Ramos (cell line): ENCODE data around the gene RNF26.

ENCODE experiments used
- in situ Hi-C: fragments of 300-500 bp; cut with MboI; formaldehyde crosslinking; loops from one replicate; pipeline ENCODE4 v1.14.3; 2022; ENCODE audit warnings: low sequenced_read_pairs; ENCODE audit not compliant: unreplicated experiment

Gene RNF26

DNA sequence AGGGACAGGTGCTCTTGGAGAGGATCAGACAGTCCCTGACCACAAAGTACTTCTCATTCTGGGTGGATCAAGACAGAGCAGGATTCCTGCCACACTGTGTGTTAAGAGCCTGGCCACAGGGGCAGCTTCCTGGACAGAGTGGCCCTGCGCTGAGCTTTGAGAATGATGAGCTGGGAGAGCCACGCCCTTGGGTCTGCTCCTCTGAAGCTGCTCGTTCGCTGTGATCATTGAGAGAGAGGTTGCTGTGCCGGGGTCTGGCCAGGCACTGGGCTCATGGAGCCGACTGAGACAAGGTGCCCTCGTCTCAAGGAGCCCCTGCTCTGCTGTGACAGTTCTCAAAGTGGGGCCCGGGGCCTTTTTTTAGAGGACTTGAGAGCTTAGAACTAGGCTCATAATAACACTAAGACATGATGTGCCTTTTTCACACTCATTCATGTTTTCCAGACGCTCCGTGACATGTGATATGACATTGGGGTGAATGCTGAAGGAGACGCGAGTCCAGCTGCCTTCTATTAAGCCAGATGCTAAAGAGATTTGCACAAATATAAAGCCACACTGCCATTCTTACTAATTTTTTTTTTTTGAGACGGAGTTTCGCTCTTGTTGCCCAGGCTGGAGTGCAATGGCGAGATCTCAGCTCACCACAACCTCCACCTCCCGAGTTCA lies 13.7 kb downstream of the RNF26 start:
- in situ Hi-C loops = no loop called here

DNA sequence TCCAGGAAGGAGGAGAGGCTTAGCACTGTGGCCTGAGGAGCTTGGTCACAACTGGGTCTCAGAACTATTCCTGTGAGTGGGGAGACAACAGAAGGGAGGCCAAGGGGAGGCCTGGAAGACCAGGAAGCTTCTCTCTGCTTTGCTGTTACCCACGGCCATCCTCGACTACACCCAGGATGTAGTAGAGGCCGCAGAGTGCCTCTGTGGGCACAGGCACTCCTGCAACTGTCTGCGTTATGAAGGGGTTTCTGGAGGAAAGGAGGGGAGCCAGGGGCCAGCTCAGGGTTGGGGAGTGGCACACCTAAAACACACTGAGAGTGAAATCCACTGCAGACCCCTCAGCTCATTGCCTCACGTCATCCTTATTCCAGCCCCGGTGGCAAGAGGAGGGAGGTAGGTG lies 16.0 kb downstream of the RNF26 start:
- in situ Hi-C loops = no loop called here

- in situ Hi-C loops = no loop called here
These were observed 16.9 kb downstream of the RNF26 start for GRCh38 chr11:119351232-119351631.

- in situ Hi-C loops = no loop called here
These were observed 18.5 kb downstream of the RNF26 start for GRCh38 chr11:119352857-119353260.

DNA sequence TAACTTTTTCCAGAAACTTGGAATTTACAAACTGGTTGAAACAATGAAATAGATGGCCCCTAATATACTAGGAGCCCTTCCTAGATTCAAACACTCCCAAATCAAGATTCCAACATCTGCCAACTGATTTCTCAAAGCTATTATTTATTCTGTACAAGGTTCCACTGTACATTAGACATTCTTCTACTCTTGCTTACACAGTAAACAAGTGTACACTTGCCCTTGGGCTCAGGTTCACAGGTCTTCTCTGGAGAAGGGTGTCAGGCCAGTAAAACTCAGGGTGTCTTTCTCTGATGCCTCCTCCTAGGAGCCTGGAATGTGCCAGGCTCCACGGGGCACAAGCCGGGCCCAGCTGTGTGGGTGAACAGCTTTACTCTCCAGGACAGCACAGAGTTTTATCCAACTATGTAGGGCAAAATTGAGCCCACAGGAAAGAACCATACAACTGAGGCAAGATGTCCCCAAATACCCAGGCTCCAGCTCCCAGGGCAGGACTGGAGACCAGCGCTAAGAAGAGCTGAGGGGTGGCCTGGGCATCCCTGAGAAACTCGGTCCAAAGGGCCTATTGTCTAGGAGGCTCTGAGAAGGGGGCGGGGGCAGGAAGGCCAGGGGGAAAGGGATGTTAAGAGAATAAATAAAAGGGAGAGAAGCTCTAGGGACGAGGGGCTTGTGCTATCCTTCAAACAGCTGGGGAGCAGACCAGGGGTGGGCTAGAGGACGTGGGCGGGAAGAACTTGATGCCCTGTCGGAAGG lies 20.9 kb downstream of the RNF26 start:
- in situ Hi-C loops = loop anchor here (5.0 kb wide), 1 partner anchor 117 kb away; no protein-coding TSS in a partner anchor

DNA sequence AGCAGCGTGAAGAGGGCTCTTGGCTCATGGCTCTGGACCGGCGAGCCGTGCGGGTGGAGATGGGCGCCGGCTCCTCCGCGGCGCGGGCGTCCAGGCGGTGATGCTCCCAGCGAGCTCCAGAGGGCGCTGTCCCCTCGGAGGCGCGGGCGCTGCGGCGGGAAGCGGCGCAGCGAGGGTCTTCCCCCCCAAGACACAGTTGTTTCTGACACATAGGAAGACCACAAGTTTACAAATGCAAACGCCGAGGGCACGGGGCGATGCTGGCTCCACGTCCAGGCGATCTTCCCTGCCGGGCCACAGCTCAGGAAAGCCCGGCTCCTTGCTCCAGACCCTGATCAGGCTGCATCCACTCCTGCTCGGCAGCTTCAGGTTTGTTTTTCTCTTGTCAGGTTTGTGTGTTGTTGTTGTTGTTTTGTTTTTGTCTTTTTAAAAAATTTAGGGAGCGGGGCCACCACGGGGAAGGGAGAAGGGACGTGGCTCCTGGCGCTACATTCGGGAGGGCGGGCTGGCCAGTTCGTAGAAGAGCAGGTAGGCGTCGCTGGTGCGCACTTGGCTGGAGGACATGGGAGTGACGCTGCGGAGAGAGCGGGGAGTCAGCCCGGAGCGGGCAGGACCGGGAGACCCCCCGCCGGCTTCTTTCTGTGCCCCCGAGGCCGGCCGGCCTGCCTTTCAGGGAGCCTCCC lies 22.2 kb downstream of the RNF26 start:
- in situ Hi-C loops = loop anchor here (5.0 kb wide), 1 partner anchor 116 kb away; no protein-coding TSS in a partner anchor

GRCh38 chr11:119357074-119357473 lies 22.7 kb downstream of the RNF26 start:
- in situ Hi-C loops = loop anchor here (5.0 kb wide), 1 partner anchor 115 kb away; no protein-coding TSS in a partner anchor

- in situ Hi-C loops = loop anchor here (5.0 kb wide), 1 partner anchor 113 kb away; no protein-coding TSS in a partner anchor
These were observed 25.3 kb downstream of the RNF26 start for GRCh38 chr11:119359365-119360214.

GRCh38 chr11:119361056-119361787 lies 26.9 kb downstream of the RNF26 start:
- in situ Hi-C loops = no loop called here

DNA sequence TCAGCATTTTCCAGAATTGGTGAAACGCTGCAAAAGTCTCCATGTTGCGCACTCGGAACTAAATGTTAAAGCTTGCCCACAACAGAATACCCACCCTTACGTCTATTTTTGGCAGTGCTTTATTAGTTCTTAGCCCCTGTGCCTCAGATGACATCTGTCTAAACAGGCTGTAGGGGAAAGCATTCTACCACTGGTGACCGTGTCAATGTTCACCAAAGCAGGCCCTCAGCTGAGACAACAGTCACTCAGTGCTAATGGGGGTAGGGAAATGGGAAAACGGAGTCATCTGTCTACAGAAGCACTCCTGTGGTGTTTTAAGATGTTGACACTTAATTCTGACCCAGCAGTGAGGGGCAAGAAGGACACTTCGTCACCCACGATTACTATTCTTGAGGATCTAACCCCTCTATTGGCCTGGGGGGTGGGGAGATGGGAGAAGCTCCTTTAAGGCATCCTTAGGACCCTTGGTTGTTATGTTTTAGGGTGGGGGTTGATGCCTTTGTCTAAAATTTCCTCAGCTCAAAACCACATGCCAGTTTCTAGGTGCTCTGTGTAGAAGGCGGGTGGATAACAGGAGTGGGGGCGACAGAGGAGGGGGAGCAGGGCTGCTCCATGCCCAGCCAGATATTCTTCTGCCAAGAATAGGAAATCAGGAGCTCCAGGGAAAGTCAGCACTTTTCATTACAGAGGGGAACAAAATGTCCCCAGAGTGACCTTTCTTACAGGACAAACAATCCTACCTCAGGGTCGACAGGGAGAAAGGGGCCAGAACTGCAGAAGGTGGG lies 27.8 kb downstream of the RNF26 start:
- in situ Hi-C loops = no loop called here

- in situ Hi-C loops = no loop called here
These were observed 28.4 kb downstream of the RNF26 start for GRCh38 chr11:119362741-119363080.

- in situ Hi-C loops = no loop called here
These were observed 28.9 kb downstream of the RNF26 start for GRCh38 chr11:119363081-119363850.

DNA sequence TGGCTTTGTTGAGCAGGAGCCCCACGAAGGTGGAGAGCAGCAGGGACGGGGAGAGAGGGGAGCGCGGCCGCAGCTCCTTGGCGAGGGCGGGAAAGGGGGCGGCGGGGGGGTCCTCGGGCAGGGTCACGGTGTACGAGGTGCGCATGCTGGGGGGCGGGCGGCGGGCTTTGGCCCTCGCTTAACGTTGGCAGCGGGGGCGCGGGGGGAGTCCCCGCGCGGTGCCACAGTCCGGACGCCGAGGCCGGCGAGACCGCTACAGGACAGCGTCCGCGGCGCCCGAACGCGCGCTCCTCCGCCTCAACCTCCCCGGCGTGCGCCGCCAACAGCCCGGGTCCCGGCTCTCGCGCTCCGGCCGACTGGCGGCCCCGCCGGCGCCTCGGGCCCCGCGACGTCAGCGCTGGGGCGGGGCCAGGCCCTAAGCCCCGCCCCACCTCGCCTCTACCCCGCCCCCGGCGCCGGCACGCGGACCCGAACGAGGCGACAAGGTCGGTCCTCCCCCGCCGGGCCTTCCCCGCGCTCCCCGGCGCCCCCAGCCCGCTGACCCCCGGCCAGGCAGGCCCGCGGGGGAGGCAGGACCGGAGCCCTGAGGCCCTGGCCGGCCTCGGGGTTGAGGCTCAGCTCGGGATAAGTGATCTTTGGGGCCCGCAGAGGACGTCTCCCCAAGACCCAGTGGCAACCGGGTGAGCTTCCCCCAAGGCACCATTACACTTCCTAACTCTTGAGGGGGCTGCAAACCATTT lies 29.7 kb downstream of the RNF26 start:
- in situ Hi-C loops = no loop called here

DNA sequence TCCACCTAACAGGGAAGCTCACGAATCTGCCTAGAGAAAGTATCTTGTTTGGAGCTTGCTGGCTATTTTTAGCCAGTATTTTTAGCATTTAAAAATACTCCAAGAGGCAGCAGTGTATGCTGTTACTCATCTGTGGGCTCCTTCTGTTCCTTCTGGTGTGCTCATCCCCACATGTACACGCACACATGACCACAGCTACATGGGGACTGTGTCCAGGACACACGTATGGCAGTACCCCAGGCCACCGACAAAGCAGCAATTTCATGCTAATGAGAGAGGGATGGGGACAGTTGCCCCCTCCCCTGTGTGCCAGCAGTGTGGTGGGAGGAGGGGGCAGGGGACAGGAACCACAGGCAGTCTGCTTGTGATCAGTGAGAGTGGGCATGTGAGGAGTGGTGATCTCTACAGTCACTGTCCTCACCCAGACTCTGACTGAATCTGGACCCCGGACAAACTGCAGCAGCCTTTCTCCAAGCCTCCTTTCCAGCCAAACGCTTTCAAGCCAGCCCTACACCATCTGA lies 30.8 kb downstream of the RNF26 start:
- in situ Hi-C loops = no loop called here

DNA sequence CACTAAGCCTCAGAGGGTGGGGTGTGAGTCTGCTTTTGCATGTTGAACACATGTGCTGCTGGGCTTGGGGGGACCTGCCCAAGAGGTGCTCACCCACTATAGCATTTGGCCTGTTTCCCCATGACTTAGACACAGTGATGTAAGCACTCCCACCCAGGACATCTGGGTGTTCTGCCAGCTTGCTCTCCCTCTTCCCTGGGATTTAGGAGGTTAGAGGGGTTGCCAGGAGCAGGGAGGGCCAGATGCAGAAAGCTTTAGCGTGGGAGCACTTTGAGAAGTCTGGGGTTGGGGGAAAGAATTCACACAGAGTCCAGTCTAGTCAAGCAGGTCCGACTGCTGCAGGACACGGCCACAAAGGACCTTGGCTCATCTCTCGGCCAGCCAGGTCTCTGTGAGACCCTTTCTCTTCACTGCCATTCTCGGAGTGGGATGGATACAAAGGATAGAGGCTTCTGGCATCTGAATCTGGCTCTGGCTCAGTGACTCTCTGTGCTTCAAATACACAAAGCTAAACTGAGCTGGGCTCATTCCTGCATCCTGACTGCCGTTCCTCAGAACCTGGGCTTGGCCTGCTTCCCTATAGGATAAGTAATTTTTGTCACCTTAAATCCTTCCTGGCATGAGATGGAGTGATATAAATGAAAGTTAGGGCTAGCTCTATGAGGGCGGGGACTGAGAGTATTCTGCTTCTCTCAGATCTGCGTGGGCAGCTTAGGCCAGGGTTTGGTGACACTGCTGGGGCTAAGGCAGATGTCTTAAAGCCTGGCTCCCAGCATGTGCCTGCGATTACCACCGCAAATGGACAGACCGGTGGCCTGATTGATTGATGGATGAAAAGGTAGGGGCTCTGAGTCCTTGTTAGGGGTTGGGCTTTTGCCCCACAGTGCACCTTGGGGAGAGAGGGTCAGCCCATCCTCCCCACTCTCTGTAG lies 32.6 kb downstream of the RNF26 start:
- in situ Hi-C loops = no loop called here

DNA sequence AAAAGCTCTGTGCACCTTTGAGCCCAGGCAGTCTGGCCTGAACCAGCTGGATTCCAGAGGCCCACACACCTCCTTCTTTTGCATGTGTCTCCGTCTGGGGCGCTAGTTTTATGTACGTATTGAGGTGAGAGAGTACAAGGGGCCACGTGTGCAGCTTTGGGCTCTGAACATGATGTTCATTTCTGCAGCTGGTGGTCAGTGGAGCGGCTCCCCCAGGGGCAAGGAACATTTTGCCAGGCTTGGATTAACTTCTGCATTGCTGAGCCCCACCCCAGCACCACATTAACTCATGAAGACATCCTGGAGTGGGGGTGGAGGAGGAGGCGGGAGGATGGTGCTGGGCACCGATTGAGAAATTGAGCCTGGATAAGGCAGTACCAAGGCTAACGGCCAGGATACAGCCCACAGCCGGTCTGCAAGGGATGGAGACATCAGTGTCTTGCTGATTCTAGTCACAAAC lies 33.4 kb downstream of the RNF26 start:
- in situ Hi-C loops = no loop called here
